Measurements from ENCODE around the gene MAFF. TPM values are rescaled to one million over a fixed set of nuclear protein-coding genes. Genes with fewer than 3 reads are reported as not detected.

Gene MAFF
- polyA plus RNA-seq, 1 donor = 20.2 TPM

DNA sequence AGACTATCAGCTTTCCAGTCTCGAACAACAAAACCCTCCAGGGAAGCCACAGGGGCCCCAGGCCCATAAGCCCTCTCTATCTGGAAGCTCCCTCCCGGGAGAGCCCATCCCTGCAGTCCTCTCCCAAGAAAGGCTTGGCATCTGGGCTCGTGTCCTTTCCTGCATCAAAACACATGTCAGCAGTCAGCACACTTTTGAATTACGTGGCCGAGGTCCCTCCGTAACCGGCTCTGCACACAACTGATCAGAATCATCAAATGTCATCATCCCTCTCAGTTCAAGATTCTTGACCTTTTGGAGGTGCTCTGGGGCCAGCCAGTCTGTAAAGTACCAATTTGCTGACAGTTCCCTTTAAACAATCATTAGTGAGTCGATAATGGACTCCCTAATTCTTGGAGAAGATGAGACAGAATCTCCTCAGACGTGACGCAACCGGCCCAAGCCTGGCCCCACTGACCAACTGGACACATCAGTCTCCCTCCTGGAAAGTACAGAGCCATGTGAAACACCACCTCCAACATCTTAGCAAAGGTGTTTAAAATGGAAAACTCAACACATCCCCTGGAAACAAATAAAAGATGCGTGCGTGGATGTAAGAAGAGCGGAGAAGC, 33.6 kb downstream of the MAFF start:
- Histone ChIP-seq H3K9me3 (ENCODE audit: control insufficient read depth, low read depth, low read length) (no peaks in the 10 kb centered on the region), H3K27me3 (ENCODE audit: control insufficient read depth, insufficient read depth, low read length) (no peaks in the 10 kb centered on the region), H3K4me1 (ENCODE audit: control insufficient read depth, insufficient read depth, low read length) (peaks cover 24% of the 10 kb centered on the region), H3K36me3 (ENCODE audit: control insufficient read depth, insufficient read depth, low read length) (peaks cover 70% of the 10 kb centered on the region), H3K27ac (ENCODE audit: low read length) (no peak overlapping the region), H3K4me3 (ENCODE audit: low read length) (no peak overlapping the region)
- WGBS (ENCODE audit: insufficient coverage, low lambda C conversion rate) = no CpG with 5 or more reads among the region's 14 CpGs
- no peak for DNase-seq

DNA sequence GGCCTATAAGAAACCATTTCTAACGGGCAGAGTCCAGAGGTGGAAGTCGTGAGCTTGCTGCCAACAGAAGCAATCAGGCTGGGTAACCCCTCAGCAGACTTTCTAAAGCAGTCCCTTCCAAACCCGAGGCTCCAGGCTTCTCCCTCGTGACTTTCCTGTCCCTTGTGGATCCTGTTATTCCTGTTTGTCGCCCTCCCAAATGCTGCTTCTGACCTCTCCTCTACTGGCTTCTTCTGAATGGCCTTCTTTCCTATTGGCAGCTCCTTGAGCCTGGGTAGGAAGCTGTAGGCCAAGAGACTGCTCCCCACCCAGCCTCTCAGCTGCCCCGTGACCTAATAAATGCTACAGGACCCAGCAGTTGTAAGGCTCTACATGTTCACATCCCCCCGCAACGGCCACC, 35.0 kb downstream of the MAFF start:
- WGBS (ENCODE audit: insufficient coverage, low lambda C conversion rate) = 28% methylated on average over 2 of the region's 8 CpGs
- H3K27me3 ChIP-seq (ENCODE audit: control insufficient read depth, insufficient read depth, low read length) = no peaks in the 10 kb centered on the region
- DNase-seq = peak in 1 of 2 donors; percentile 37
- H3K27ac ChIP-seq (ENCODE audit: low read length) = no peak overlapping the region
- peaks cover 56% of the 10 kb centered on the region for H3K36me3 ChIP-seq (ENCODE audit: control insufficient read depth, insufficient read depth, low read length)
- H3K9me3 ChIP-seq (ENCODE audit: control insufficient read depth, low read depth, low read length) = no peaks in the 10 kb centered on the region
- H3K4me3 ChIP-seq (ENCODE audit: low read length) = no peak overlapping the region
- peaks cover 18% of the 10 kb centered on the region for H3K4me1 ChIP-seq (ENCODE audit: control insufficient read depth, insufficient read depth, low read length)

DNA sequence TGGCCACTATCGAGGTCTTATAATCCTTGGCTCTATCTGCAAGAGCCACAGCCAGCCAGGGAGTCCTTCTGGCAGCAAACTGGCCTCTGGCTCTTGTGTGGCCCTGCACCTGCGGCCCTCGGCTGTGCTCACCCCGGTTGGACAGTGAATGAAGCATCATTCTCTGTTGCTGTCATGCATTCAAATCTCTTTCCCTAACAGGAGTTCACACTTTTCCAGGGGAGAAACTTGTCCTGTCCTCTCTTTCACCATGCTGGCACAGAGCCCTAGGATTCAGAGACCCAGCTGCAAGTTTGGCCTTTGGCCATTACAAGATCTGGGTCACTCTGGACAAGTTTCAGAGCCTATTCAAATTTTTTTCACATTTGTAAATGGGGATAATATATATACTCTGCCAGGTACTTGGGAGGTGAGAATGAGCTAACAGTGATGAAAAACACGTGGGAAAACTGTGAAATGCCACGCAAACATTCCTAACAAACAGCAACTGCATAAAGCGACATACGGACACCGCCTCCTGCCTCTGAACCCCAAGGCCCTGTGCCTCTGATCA, 36.8 kb downstream of the MAFF start:
- H3K27me3 ChIP-seq (ENCODE audit: control insufficient read depth, insufficient read depth, low read length) = no peaks in the 10 kb centered on the region
- peak overlapping the region; percentile 57 for H3K27ac ChIP-seq (ENCODE audit: low read length)
- H3K36me3 ChIP-seq (ENCODE audit: control insufficient read depth, insufficient read depth, low read length) = peaks cover 44% of the 10 kb centered on the region
- no peaks in the 10 kb centered on the region for H3K9me3 ChIP-seq (ENCODE audit: control insufficient read depth, low read depth, low read length)
- H3K4me1 ChIP-seq (ENCODE audit: control insufficient read depth, insufficient read depth, low read length) = peaks cover 31% of the 10 kb centered on the region
- DNase-seq = no peak
- no CpG with 5 or more reads among the region's 9 CpGs for WGBS (ENCODE audit: insufficient coverage, low lambda C conversion rate)
- no peak overlapping the region for H3K4me3 ChIP-seq (ENCODE audit: low read length)

DNA sequence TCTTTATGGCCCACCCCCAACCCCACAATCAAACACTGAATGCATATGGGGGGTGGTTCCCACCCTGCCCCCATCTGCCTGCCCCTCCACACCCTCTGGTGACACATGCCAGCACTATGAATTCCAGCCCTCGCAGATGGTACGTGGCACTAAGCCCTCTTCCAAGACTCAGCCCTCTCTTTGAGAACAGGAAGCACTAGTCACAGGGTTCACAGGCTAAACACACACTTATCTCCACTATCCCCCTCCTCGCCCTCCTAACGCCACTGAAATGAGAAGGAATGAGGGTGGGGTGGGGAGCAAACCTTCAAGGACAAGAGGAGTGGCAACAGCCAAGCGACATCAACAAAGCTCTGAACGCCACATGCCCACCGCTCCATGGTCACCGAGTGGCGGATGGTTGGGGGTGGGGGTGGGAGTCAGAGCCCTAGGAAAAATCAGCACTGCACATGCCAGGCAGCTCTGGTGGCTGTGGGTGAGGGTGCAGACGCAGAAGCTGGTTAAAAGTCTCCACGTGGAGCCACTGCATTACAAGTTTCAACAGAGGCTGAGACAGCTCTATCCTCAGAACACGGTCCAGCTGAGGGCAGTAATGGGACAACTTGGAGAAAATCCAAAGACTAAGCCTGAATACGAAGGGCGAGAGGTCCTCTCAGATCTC, 37.4 kb downstream of the MAFF start:
- WGBS (ENCODE audit: insufficient coverage, low lambda C conversion rate) = no CpG with 5 or more reads among the region's 14 CpGs

DNA sequence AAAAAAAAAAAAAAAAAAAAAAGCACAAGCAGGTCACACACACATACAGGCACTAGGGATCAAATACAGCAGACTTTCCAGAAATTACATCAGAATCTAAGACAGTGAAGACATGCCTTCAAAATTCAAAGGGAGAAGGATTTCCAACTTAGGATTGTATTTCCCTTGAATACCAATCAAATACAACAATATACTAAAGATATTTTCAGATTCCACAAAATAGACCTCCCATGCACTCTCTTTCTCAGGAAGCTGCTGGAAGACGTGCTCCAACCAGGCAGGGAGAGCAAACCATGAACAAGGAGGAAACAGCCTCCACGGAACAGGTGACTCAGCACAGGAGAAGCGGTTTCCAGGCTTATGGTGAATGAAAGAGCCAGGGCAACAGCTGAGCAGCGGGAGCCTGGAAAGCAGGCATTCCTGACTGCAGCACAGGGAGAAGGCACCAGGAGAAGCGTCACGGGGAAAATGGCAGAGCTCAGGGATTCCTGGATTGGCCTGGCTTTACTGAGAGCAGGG, 39.0 kb downstream of the MAFF start:
- peak overlapping the region; percentile 10 for H3K27ac ChIP-seq (ENCODE audit: low read length)
- H3K27me3 ChIP-seq (ENCODE audit: control insufficient read depth, insufficient read depth, low read length) = no peaks in the 10 kb centered on the region
- peaks cover 35% of the 10 kb centered on the region for H3K4me1 ChIP-seq (ENCODE audit: control insufficient read depth, insufficient read depth, low read length)
- WGBS (ENCODE audit: insufficient coverage, low lambda C conversion rate) = no CpG with 5 or more reads among the region's 6 CpGs
- no peak overlapping the region for H3K4me3 ChIP-seq (ENCODE audit: low read length)
- peaks cover 42% of the 10 kb centered on the region for H3K36me3 ChIP-seq (ENCODE audit: control insufficient read depth, insufficient read depth, low read length)
- DNase-seq = peak; percentile 37 to 71
- H3K9me3 ChIP-seq (ENCODE audit: control insufficient read depth, low read depth, low read length) = no peaks in the 10 kb centered on the region

More for the DNA sequence above, 37.4 kb downstream of the MAFF start:
- Histone ChIP-seq H3K27ac (ENCODE audit: low read length) (peak overlapping the region; percentile 57), H3K9me3 (ENCODE audit: control insufficient read depth, low read depth, low read length) (no peaks in the 10 kb centered on the region), H3K4me1 (ENCODE audit: control insufficient read depth, insufficient read depth, low read length) (peaks cover 35% of the 10 kb centered on the region), H3K36me3 (ENCODE audit: control insufficient read depth, insufficient read depth, low read length) (peaks cover 47% of the 10 kb centered on the region), H3K4me3 (ENCODE audit: low read length) (no peak overlapping the region), H3K27me3 (ENCODE audit: control insufficient read depth, insufficient read depth, low read length) (no peaks in the 10 kb centered on the region)
- DNase-seq = peak; percentile 77 to 85

DNA sequence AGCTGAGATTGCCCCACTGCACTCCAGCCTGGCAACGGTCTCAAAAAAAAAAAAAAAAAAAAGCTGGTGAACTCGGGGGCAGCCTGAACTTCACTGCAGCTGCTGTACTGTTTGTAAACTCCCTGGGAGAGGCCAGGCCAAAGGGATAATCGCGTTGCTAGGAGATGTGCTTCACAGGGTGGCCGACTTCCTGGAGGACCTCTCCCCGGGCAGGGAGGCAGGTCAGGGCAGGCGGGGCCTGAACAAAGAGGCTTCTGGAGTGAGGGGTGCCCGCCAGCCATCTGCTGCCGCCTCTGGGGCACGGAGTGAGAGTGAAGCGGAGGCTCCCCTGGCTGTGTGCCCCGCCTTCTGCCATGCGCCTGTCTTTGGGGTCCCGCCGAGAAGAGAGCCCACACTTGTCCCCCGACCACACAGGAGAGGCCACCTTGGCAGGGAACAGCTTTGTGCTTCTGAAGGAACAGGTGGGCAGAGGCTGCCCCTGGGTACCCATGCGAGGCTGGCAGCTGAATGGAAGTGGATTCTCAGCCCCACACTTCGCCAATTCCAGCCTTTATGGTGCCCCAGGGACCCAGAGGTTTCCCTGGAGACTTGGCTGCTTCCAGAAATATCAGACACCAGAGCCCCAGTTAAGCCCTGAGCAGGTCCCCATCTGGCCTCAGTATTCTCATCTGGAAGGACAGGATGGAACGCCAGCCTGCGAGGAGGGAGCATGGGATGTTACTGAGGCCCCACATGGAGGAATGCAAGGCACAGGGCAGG, 41.4 kb downstream of the MAFF start:
- WGBS (ENCODE audit: insufficient coverage, low lambda C conversion rate) = no CpG with 5 or more reads among the region's 20 CpGs
- Histone ChIP-seq H3K4me3 (ENCODE audit: low read length) (no peak overlapping the region), H3K27ac (ENCODE audit: low read length) (peak overlapping the region; percentile 62), H3K4me1 (ENCODE audit: control insufficient read depth, insufficient read depth, low read length) (peaks cover 32% of the 10 kb centered on the region), H3K9me3 (ENCODE audit: control insufficient read depth, low read depth, low read length) (no peaks in the 10 kb centered on the region), H3K36me3 (ENCODE audit: control insufficient read depth, insufficient read depth, low read length) (peaks cover 45% of the 10 kb centered on the region), H3K27me3 (ENCODE audit: control insufficient read depth, insufficient read depth, low read length) (no peaks in the 10 kb centered on the region)
- peak; percentile 90 to 94 for DNase-seq

DNA sequence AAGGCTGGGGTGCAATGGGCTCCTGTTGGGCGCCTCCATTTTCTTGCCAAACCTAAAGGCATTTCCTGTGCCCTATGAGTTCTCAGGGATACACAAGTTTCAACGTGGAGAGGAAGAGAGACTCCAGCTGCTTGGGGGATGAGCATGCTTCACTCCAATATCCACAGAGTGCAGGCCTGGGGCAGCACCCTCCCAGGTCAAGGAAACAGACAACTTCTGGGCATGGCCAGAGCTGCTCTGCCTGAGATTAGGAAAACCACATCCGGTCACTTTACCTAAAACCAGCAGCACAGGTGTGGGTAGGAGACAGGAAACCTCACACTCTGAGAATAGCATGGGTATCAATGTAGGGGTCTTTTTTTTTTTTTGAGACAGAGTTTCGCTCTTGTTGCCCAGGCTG, 42.3 kb downstream of the MAFF start:
- Histone ChIP-seq H3K36me3 (ENCODE audit: control insufficient read depth, insufficient read depth, low read length) (peaks cover 42% of the 10 kb centered on the region), H3K27me3 (ENCODE audit: control insufficient read depth, insufficient read depth, low read length) (no peaks in the 10 kb centered on the region), H3K9me3 (ENCODE audit: control insufficient read depth, low read depth, low read length) (no peaks in the 10 kb centered on the region), H3K4me3 (ENCODE audit: low read length) (no peak overlapping the region), H3K27ac (ENCODE audit: low read length) (no peak overlapping the region), H3K4me1 (ENCODE audit: control insufficient read depth, insufficient read depth, low read length) (peaks cover 24% of the 10 kb centered on the region)
- no CpG with 5 or more reads among the region's 4 CpGs for WGBS (ENCODE audit: insufficient coverage, low lambda C conversion rate)
- DNase-seq = no peak

DNA sequence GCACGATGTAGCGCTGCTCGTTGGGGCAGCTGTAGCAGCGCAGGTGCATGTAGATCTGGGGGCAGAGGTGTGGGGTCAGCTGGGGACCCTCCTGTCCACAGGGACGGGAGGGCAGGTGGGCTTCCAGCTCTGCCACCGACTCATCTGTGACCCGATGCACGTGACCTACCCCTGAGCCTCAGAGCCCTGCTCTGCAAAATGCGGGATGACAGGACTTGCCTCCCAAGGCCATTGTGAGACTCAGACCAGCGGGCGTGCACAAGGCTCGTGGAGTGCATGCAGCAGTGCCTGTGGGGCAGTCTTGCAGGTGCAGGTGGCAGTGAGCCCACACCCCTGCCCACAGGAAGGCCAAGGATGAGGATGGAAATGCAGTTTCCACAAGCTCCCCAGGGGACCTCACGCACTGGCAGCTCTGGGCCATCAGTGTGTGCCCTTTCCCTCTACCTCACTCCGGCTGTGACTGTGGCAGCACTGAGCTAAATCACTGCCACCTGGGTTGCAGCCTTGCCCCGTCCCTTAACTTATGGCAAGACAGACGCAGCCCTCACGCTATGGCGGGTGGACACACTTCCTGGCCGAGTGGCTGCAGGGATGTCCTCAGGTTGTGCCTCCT, 44.4 kb downstream of the MAFF start:
- Histone ChIP-seq H3K27me3 (ENCODE audit: control insufficient read depth, insufficient read depth, low read length) (no peaks in the 10 kb centered on the region), H3K27ac (ENCODE audit: low read length) (no peak overlapping the region), H3K4me3 (ENCODE audit: low read length) (no peak overlapping the region), H3K4me1 (ENCODE audit: control insufficient read depth, insufficient read depth, low read length) (peaks cover 16% of the 10 kb centered on the region), H3K36me3 (ENCODE audit: control insufficient read depth, insufficient read depth, low read length) (peaks cover 51% of the 10 kb centered on the region), H3K9me3 (ENCODE audit: control insufficient read depth, low read depth, low read length) (peaks cover 11% of the 10 kb centered on the region)
- no peak for DNase-seq
- WGBS (ENCODE audit: insufficient coverage, low lambda C conversion rate) = no CpG with 5 or more reads among the region's 19 CpGs

DNA sequence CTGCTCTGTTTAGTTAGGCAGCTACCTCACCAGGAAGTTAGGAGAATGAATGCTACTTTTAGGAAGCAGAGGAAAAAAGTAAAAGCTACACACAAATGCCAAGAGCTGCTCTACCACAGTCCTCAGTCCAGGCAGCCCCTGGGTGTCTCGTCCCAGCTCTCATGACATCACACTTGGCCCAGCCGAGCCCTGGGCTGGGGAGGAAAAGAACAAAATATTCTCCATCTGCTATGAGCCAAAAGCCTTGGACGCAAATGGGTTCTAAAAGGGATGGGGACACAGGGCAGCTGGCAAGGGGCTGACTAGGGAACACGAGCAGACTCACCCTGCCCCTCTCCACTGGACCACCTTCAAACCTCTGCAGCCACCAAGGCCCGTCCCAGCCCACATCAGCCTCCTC, 44.9 kb downstream of the MAFF start:
- H3K4me3 ChIP-seq (ENCODE audit: low read length) = no peak overlapping the region
- WGBS (ENCODE audit: insufficient coverage, low lambda C conversion rate) = no CpG with 5 or more reads among the region's 5 CpGs
- H3K9me3 ChIP-seq (ENCODE audit: control insufficient read depth, low read depth, low read length) = peaks cover 11% of the 10 kb centered on the region
- H3K27ac ChIP-seq (ENCODE audit: low read length) = no peak overlapping the region
- H3K27me3 ChIP-seq (ENCODE audit: control insufficient read depth, insufficient read depth, low read length) = no peaks in the 10 kb centered on the region
- H3K36me3 ChIP-seq (ENCODE audit: control insufficient read depth, insufficient read depth, low read length) = peaks cover 51% of the 10 kb centered on the region
- peaks cover 16% of the 10 kb centered on the region for H3K4me1 ChIP-seq (ENCODE audit: control insufficient read depth, insufficient read depth, low read length)
- no peak for DNase-seq

DNA sequence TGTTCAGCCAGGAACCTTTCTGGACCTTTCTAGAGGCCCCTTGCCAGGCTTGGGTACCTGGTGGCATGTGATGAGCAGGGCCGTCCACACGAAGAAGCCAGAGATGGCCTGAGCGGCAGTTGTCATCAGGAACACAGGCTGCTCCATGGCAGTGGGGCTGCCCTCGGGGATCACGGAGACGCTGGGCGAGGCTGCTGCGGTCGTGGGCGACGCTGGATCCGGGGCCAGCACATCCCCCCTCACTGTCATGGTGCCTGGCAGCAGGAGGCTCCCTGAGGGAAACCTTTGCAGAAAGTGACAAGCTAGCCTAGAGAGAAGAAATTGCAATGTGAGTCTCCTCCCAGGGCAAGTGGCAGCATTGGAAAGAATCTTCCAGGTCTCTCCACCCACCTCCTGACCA, 45.9 kb downstream of the MAFF start:
- Histone ChIP-seq H3K4me3 (ENCODE audit: low read length) (no peak overlapping the region), H3K36me3 (ENCODE audit: control insufficient read depth, insufficient read depth, low read length) (peaks cover 52% of the 10 kb centered on the region), H3K27ac (ENCODE audit: low read length) (no peak overlapping the region), H3K9me3 (ENCODE audit: control insufficient read depth, low read depth, low read length) (peaks cover 11% of the 10 kb centered on the region), H3K27me3 (ENCODE audit: control insufficient read depth, insufficient read depth, low read length) (no peaks in the 10 kb centered on the region), H3K4me1 (ENCODE audit: control insufficient read depth, insufficient read depth, low read length) (peaks cover 12% of the 10 kb centered on the region)
- no peak for DNase-seq
- WGBS (ENCODE audit: insufficient coverage, low lambda C conversion rate) = no CpG with 5 or more reads among the region's 12 CpGs
